ENCODE results near the gene LONRF2. TPM values are rescaled to one million over a fixed set of nuclear protein-coding genes. Genes with fewer than 3 reads are reported as not detected.

The LONRF2 gene
- total RNA-seq, 1 donor from 2014 or later, result 19.0 TPM

DNA sequence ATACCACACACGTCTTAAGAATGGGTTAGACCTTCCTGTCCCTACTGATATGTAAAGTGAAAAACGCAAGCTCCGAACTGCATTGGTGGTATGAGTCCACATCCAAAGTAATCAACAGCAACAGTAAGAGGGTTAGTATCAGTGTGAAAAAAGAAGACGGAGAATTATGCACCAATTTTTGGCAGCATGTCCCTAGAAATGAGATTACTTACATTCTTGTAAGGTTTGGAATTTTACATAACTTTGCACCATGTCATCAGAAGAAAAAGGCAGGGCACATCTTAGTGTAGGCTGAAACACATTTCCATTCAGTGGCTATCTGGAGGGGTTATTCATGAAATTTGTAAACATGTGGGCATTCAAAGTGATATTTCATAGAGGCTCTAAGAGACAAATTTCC, 88.2 kb downstream of the LONRF2 start:
- no peaks in the 10 kb centered on the region for H3K4me1 ChIP-seq
- TF ChIP-seq, protein P1, sequence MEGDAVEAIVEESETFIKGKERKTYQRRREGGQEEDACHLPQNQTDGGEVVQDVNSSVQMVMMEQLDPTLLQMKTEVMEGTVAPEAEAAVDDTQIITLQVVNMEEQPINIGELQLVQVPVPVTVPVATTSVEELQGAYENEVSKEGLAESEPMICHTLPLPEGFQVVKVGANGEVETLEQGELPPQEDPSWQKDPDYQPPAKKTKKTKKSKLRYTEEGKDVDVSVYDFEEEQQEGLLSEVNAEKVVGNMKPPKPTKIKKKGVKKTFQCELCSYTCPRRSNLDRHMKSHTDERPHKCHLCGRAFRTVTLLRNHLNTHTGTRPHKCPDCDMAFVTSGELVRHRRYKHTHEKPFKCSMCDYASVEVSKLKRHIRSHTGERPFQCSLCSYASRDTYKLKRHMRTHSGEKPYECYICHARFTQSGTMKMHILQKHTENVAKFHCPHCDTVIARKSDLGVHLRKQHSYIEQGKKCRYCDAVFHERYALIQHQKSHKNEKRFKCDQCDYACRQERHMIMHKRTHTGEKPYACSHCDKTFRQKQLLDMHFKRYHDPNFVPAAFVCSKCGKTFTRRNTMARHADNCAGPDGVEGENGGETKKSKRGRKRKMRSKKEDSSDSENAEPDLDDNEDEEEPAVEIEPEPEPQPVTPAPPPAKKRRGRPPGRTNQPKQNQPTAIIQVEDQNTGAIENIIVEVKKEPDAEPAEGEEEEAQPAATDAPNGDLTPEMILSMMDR (IDR thresholded peaks at IDR 0.05; ENCODE audit: borderline replicate concordance), result no peak
- intact Hi-C loops (cut with micrococcal nuclease), result no loop called here
- no peak overlapping the region for H3K27ac ChIP-seq (replicated peaks)
- no peak overlapping the region for H3K4me3 ChIP-seq
- DNase-seq, result no peak
- H3K36me3 ChIP-seq, result no peaks in the 10 kb centered on the region
- no peaks in the 10 kb centered on the region for H3K9me3 ChIP-seq (replicated peaks)
- H3K27me3 ChIP-seq (ENCODE audit: low read depth), result no peaks in the 10 kb centered on the region

DNA sequence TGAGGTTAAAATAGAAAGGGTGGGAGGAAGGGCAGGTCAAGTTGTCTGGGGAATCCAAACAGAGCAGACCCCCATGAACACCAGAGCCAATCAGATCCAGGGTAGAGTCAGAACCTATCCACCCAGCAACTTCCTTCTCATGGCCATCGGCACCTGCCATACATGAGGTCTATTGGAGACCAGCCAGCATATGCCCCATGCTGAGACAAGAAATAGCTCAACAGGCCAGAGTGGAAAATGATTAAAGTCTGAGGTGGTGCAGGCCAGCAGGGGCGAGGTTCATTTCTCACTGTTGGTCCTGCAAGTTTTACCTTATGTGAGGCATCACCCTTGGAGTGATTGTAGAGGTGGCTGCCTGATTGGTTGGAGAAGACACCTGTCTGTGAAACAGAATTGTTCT, 89.2 kb downstream of the LONRF2 start:
- H3K4me1 ChIP-seq, result no peaks in the 10 kb centered on the region
- TF ChIP-seq, protein P1 (IDR thresholded peaks at IDR 0.05; ENCODE audit: borderline replicate concordance), result no peak
- no peak overlapping the region for H3K27ac ChIP-seq (replicated peaks)
- DNase-seq, result no peak
- H3K4me3 ChIP-seq, result no peak overlapping the region
- no peaks in the 10 kb centered on the region for H3K36me3 ChIP-seq
- no peaks in the 10 kb centered on the region for H3K9me3 ChIP-seq (replicated peaks)
- H3K27me3 ChIP-seq (ENCODE audit: low read depth), result no peaks in the 10 kb centered on the region
- intact Hi-C loops (cut with micrococcal nuclease), result no loop called here

DNA sequence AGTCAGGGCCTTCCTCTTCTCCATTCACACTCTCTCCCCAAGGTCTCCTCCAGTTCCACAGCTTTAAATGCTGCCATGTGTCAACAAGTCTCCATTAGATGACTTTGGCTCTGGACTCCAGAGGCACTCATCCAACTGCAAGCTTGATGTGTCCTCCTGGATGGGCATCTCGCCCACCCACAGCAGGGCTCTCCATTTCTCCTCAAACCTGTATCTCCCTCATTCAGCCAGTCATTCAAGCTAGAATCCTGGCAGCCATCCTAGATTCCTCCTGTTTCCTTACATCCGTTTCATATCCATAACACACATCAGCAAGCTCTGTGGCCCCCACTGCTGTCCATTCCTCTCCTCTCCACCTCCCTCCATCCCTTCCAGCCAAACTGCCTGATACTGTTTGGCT, 91.5 kb downstream of the LONRF2 start:
- DNase-seq, result no peak
- no peaks in the 10 kb centered on the region for H3K27me3 ChIP-seq (ENCODE audit: low read depth)
- H3K36me3 ChIP-seq, result no peaks in the 10 kb centered on the region
- intact Hi-C loops (cut with micrococcal nuclease), result no loop called here
- H3K27ac ChIP-seq (replicated peaks), result no peak overlapping the region
- TF ChIP-seq, protein P1 (IDR thresholded peaks at IDR 0.05; ENCODE audit: borderline replicate concordance), result no peak
- H3K9me3 ChIP-seq (replicated peaks), result no peaks in the 10 kb centered on the region
- H3K4me3 ChIP-seq, result no peak overlapping the region
- no peaks in the 10 kb centered on the region for H3K4me1 ChIP-seq

DNA sequence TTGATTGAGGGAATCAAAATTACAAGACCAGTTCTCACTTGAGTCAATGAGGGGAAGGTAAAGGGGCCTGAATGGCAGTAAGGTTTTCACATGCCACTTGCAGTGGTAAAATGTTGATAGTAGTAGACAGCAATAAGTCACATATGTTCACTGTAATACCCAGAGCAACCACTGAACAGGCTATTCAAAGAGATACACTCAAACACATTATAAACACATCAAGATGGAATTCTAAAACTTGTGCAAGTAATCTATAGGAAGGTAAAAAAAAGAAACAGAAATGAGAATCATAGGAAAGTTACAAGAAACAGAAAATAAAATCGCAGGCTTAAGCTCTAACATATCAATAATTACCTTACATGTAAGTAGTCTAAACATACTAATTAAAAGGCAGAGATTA, 93.3 kb downstream of the LONRF2 start:
- H3K9me3 ChIP-seq (replicated peaks), result no peaks in the 10 kb centered on the region
- H3K27me3 ChIP-seq (ENCODE audit: low read depth), result no peaks in the 10 kb centered on the region
- no peak overlapping the region for H3K4me3 ChIP-seq
- H3K36me3 ChIP-seq, result no peaks in the 10 kb centered on the region
- intact Hi-C loops (cut with micrococcal nuclease), result no loop called here
- DNase-seq, result no peak
- H3K27ac ChIP-seq (replicated peaks), result no peak overlapping the region
- H3K4me1 ChIP-seq, result no peaks in the 10 kb centered on the region
- TF ChIP-seq, protein P1 (IDR thresholded peaks at IDR 0.05; ENCODE audit: borderline replicate concordance), result no peak

DNA sequence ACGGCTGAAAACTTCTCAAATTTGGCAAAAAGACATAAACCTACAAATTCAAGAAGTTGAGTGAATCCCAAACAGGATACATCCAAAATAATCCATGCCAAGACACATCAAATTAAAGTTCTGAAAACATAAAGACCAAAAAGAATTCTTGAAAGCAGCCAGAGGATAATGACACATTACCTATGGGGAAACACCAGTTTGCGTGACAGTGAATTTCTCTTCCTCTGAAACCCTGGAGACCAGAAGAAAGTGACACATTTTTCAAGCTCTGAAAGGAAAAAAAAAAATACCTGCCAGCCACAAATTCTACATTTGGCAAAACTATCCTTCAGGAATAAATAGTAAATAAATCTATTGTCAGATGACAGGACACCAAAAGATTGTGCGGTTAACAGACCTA, 93.9 kb downstream of the LONRF2 start:
- no peaks in the 10 kb centered on the region for H3K36me3 ChIP-seq
- intact Hi-C loops (cut with micrococcal nuclease), result no loop called here

More for the DNA sequence above, 93.9 kb downstream of the LONRF2 start:
- no peak overlapping the region for H3K4me3 ChIP-seq
- TF ChIP-seq, protein P1 (IDR thresholded peaks at IDR 0.05; ENCODE audit: borderline replicate concordance), result no peak
- no peak overlapping the region for H3K27ac ChIP-seq (replicated peaks)
- H3K9me3 ChIP-seq (replicated peaks), result no peaks in the 10 kb centered on the region
- H3K4me1 ChIP-seq, result no peaks in the 10 kb centered on the region
- H3K27me3 ChIP-seq (ENCODE audit: low read depth), result no peaks in the 10 kb centered on the region
- DNase-seq, result no peak
